Caco-2 (cell line): ENCODE data around the gene GPR21. TPM values are rescaled to one million over a fixed set of nuclear protein-coding genes. Genes with fewer than 3 reads are reported as not detected.

Experiments used
- BruUV-seq: library from RNA; stranded (reverse); fragments of 400-500 nt; replicated peaks from 2 replicates; lab custom pipeline; 2021; lab: Mats Ljungman, UMichigan
- CTCF ChIA-PET: fragments of 300-600 bp; sonication (Branson Sonifier 250); formaldehyde crosslinking; loops from one replicate; lab custom pipeline; 2022; ENCODE audit warnings: antibody characterized with exemption; lab: Charles Lee
- POLR2A ChIA-PET: fragments of 300-600 bp; sonication (Branson Sonifier 250); formaldehyde crosslinking; loops from one replicate; lab custom pipeline; 2022; ENCODE audit warnings: antibody characterized with exemption; lab: Charles Lee
- DNase-seq, 2 experiments: peaks; one replicate each; pipeline versions ENCODE4 v3.0.0 to v3.0.0-alpha.2; 2020 to 2022
- H3K27me3 ChIP-seq: replicated peaks from 2 replicates; pipeline ENCODE4 v1.6.0; 2011; ENCODE audit warnings: low read length; ENCODE audit not compliant: control insufficient read depth, insufficient read depth
- H3K36me3 ChIP-seq: 2 replicates; pipeline ENCODE4 v1.5.1; 2011; ENCODE audit warnings: low read length; ENCODE audit not compliant: control insufficient read depth, insufficient read depth
- H3K4me1 ChIP-seq: fragments of 250-450 bp; sonication (Bioruptor Pico); 2 replicates; pipeline ENCODE4 v1.5.1; 2020; ENCODE audit warnings: mild to moderate bottlenecking
- H3K4me3 ChIP-seq: 2 replicates; pipeline ENCODE4 v1.5.1; 2011; ENCODE audit warnings: low read depth, mild to moderate bottlenecking, control low read depth, low read length
- H3K9me3 ChIP-seq: fragments of 250-450 bp; sonication (Bioruptor Pico); 2 replicates; pipeline ENCODE4 v1.5.1; 2020; ENCODE audit warnings: mild to moderate bottlenecking, moderate library complexity
- H3K27ac Mint-ChIP-seq: one replicate; pipeline ENCODE4 v1.8.0; 2022; ENCODE audit warnings: mixed read lengths; ENCODE audit not compliant: unreplicated experiment
- H3K27me3 Mint-ChIP-seq: one replicate; pipeline ENCODE4 v1.8.0; 2022; ENCODE audit warnings: mixed read lengths; ENCODE audit not compliant: insufficient read depth, unreplicated experiment
- H3K36me3 Mint-ChIP-seq: one replicate; pipeline ENCODE4 v1.8.0; 2022; ENCODE audit warnings: mild to moderate bottlenecking, mixed read lengths; ENCODE audit not compliant: insufficient read depth, unreplicated experiment
- H3K4me1 Mint-ChIP-seq: one replicate; pipeline ENCODE4 v1.8.0; 2022; ENCODE audit warnings: low read depth, mixed read lengths; ENCODE audit not compliant: unreplicated experiment
- H3K4me3 Mint-ChIP-seq: one replicate; pipeline ENCODE4 v1.8.0; 2022; ENCODE audit warnings: mild to moderate bottlenecking, moderate library complexity, mixed read lengths; ENCODE audit not compliant: unreplicated experiment
- H3K9me3 Mint-ChIP-seq: one replicate; pipeline ENCODE4 v1.8.0; 2022; ENCODE audit warnings: mixed read lengths; ENCODE audit not compliant: unreplicated experiment
- CTCF ChIP-seq, 2 experiments: fragments of 200-600 bp in 1 of 2; IDR thresholded peaks; 1 replicate in 1 of 2; 2 replicates in 1 of 2; pipeline versions ENCODE4 v1.5.1 to v1.8.0; 2011 to 2022; ENCODE audit warnings: antibody characterized with exemption in 1 of 2, control low read depth in 1 of 2, inconsistent platforms in 1 of 2, low read depth in 1 of 2, low read length in 1 of 2, mild to moderate bottlenecking in 1 of 2, moderate library complexity in 1 of 2; ENCODE audit not compliant: insufficient read depth in 1 of 2, severe bottlenecking in 1 of 2, unreplicated experiment in 1 of 2
- intact Hi-C: fragments of 100-400 bp; cut with micrococcal nuclease; formaldehyde crosslinking; loops from one replicate; pipeline ENCODE4 v1.10.0; 2022; ENCODE audit not compliant: unreplicated experiment
- total RNA-seq: library from RNA; stranded (reverse); gene quantifications from 2 replicates; pipeline ENCODE4 v1.2.3, GENCODE V29; 2022

The GPR21 gene
- total RNA-seq, 1 experiment from 2014 or later: 2.0 TPM

- Histone ChIP-seq H3K4me1 (peaks cover 5% of the 10 kb centered on the region; the same call in 1 of the 2 replicates), H3K36me3 (no peaks in the 10 kb centered on the region; the same call in 1 of the 2 replicates), H3K9me3 (no peaks in the 10 kb centered on the region), H3K4me3 (no peak overlapping the region), H3K27me3 (no peaks in the 10 kb centered on the region)
- TF ChIP-seq CTCF (IDR thresholded peaks at IDR 0.05; ENCODE audit: insufficient read depth in 1 of 2, low read depth in 1 of 2, low read length in 1 of 2, severe bottlenecking in 1 of 2, unreplicated experiment in 1 of 2): no peak
- peaks cover 25% of the 10 kb centered on the region for H3K36me3 Mint-ChIP-seq
- H3K4me1 Mint-ChIP-seq: no peaks in the 10 kb centered on the region
- no peaks in the 10 kb centered on the region for H3K27me3 Mint-ChIP-seq
- DNase-seq: no peak
- intact Hi-C loops: no loop called here
- no TSS peak for BruUV-seq
- H3K27ac Mint-ChIP-seq: no peak overlapping the region
- POLR2A ChIA-PET: no interaction called here
- no peaks in the 10 kb centered on the region for H3K9me3 Mint-ChIP-seq
- CTCF ChIA-PET: no interaction called here
- no peak overlapping the region for H3K4me3 Mint-ChIP-seq
These were observed 25.4 kb downstream of the GPR21 start for GRCh38 chr9:123058834-123059233.

GRCh38 chr9:123059472-123060220 lies 26.2 kb downstream of the GPR21 start:
- ChIA-PET CTCF (no interaction called here), POLR2A (interaction anchor here (0.5 kb wide), 1 partner anchor 232 kb away, joined by 5 read pairs; no protein-coding TSS in a partner anchor)
- Mint-ChIP-seq H3K4me1 (no peaks in the 10 kb centered on the region), H3K4me3 (no peak overlapping the region), H3K9me3 (no peaks in the 10 kb centered on the region), H3K27ac (no peak overlapping the region), H3K36me3 (peaks cover 28% of the 10 kb centered on the region), H3K27me3 (no peaks in the 10 kb centered on the region)
- peaks cover 5% of the 10 kb centered on the region; the same call in 1 of the 2 replicates for H3K4me1 ChIP-seq
- no peak for DNase-seq
- no peaks in the 10 kb centered on the region; the same call in 1 of the 2 replicates for H3K36me3 ChIP-seq
- no peak overlapping the region for H3K4me3 ChIP-seq
- H3K27me3 ChIP-seq: no peaks in the 10 kb centered on the region
- no peaks in the 10 kb centered on the region for H3K9me3 ChIP-seq
- BruUV-seq: no TSS peak
- intact Hi-C loops: no loop called here
- no peak for TF ChIP-seq CTCF (IDR thresholded peaks at IDR 0.05; ENCODE audit: insufficient read depth in 1 of 2, low read depth in 1 of 2, low read length in 1 of 2, severe bottlenecking in 1 of 2, unreplicated experiment in 1 of 2)

GRCh38 chr9:123061216-123061615 lies 27.7 kb downstream of the GPR21 start:
- Mint-ChIP-seq H3K27me3 (no peaks in the 10 kb centered on the region), H3K4me1 (no peaks in the 10 kb centered on the region), H3K4me3 (no peak overlapping the region), H3K9me3 (no peaks in the 10 kb centered on the region), H3K27ac (no peak overlapping the region), H3K36me3 (peaks cover 24% of the 10 kb centered on the region)
- no TSS peak for BruUV-seq
- H3K4me3 ChIP-seq: no peak overlapping the region
- no peak for DNase-seq
- no peaks in the 10 kb centered on the region for H3K27me3 ChIP-seq
- ChIA-PET POLR2A (no interaction called here), CTCF (no interaction called here)
- H3K4me1 ChIP-seq: peaks cover 5% of the 10 kb centered on the region; the same call in 1 of the 2 replicates
- H3K9me3 ChIP-seq: no peaks in the 10 kb centered on the region
- TF ChIP-seq CTCF (IDR thresholded peaks at IDR 0.05; ENCODE audit: insufficient read depth in 1 of 2, low read depth in 1 of 2, low read length in 1 of 2, severe bottlenecking in 1 of 2, unreplicated experiment in 1 of 2): no peak
- intact Hi-C loops: no loop called here
- no peaks in the 10 kb centered on the region for H3K36me3 ChIP-seq
